Liver (tissue), 9 donors: ENCODE data around the gene OTUB1. TPM values are rescaled to one million over a fixed set of nuclear protein-coding genes. Genes with fewer than 3 reads are reported as not detected.

Source experiments
- DNase-seq: peaks from one replicate; pipeline ENCODE4 v3.0.0-alpha.2; 2017; ENCODE audit warnings: low spot score
- H3K27ac ChIP-seq, 2 donors: one replicate each; pipeline ENCODE4 v1.7.0; 2013; ENCODE audit warnings: inconsistent platforms in 2 of 2, low read length in 2 of 2, control low read depth in 1 of 2, low read depth in 1 of 2, mild to moderate bottlenecking in 1 of 2
- H3K27me3 ChIP-seq, 4 donors: one replicate each; pipeline versions ENCODE4 v1.6.1 to v1.7.0; 2013; ENCODE audit warnings: low read length in 3 of 4, inconsistent platforms in 1 of 4, mild to moderate bottlenecking in 1 of 4, moderate library complexity in 1 of 4; ENCODE audit not compliant: control insufficient read depth in 4 of 4, insufficient read depth in 4 of 4
- H3K36me3 ChIP-seq, 4 donors: one replicate each; pipeline versions ENCODE4 v1.6.1 to v1.7.0; 2013; ENCODE audit warnings: low read length in 3 of 4, mild to moderate bottlenecking in 3 of 4, low read depth in 1 of 4, moderate library complexity in 1 of 4; ENCODE audit not compliant: control insufficient read depth in 4 of 4, insufficient read depth in 3 of 4
- H3K4me1 ChIP-seq, 4 donors: one replicate each; pipeline versions ENCODE4 v1.6.1 to v1.7.0; 2013; ENCODE audit warnings: low read length in 3 of 4, mild to moderate bottlenecking in 3 of 4, moderate library complexity in 1 of 4; ENCODE audit not compliant: control insufficient read depth in 4 of 4, insufficient read depth in 4 of 4
- H3K4me3 ChIP-seq, 3 donors: one replicate each; pipeline versions ENCODE4 v1.6.1 to v1.7.0; 2013; ENCODE audit warnings: low read length in 3 of 3, control low read depth in 1 of 3, low read depth in 1 of 3, mild to moderate bottlenecking in 1 of 3
- H3K9ac ChIP-seq, 2 donors: one replicate each; pipeline ENCODE4 v1.7.0; 2013; ENCODE audit warnings: low read length in 2 of 2, mild to moderate bottlenecking in 2 of 2, moderate library complexity in 2 of 2, control low read depth in 1 of 2, low read depth in 1 of 2
- H3K9me3 ChIP-seq, 4 donors: one replicate each; pipeline versions ENCODE4 v1.6.1 to v1.7.0; 2013; ENCODE audit warnings: low read length in 3 of 4; ENCODE audit not compliant: control insufficient read depth in 4 of 4
- EGR1 ChIP-seq, 2 donors: IDR thresholded peaks; 2 replicates each; pipeline ENCODE4 v1.6.1; 2016 to 2018; ENCODE audit warnings: antibody characterized with exemption in 2 of 2, low read depth in 2 of 2
- FOXA1 ChIP-seq: IDR thresholded peaks from 2 replicates; pipeline ENCODE4 v1.6.1; 2016; ENCODE audit warnings: antibody characterized with exemption
- FOXA2 ChIP-seq: IDR thresholded peaks from 2 replicates; pipeline ENCODE4 v1.6.1; 2016; ENCODE audit warnings: antibody characterized with exemption
- GABPA ChIP-seq, 2 donors: IDR thresholded peaks in 1 of 2; conservative IDR thresholded peaks in 1 of 2; 2 replicates each; pipeline ENCODE4 v1.6.1; 2016; ENCODE audit warnings: antibody characterized with exemption in 2 of 2, mild to moderate bottlenecking in 1 of 2, moderate library complexity in 1 of 2
- HNF4A ChIP-seq, 2 donors: conservative IDR thresholded peaks; 2 replicates each; pipeline ENCODE4 v1.6.1; 2016; ENCODE audit warnings: antibody characterized with exemption in 2 of 2, mild to moderate bottlenecking in 2 of 2
- HNF4G ChIP-seq: IDR thresholded peaks from 2 replicates; pipeline ENCODE4 v1.6.1; 2016; ENCODE audit warnings: antibody characterized with exemption
- JUND ChIP-seq, 2 donors: IDR thresholded peaks; 2 replicates each; pipeline ENCODE4 v1.6.1; 2016; ENCODE audit warnings: antibody characterized with exemption in 2 of 2
- NR2F2 ChIP-seq: IDR thresholded peaks from 2 replicates; pipeline ENCODE4 v1.6.1; 2016; ENCODE audit warnings: antibody characterized with exemption
- RAD21 ChIP-seq, 2 donors: IDR thresholded peaks; 2 replicates each; pipeline ENCODE4 v1.6.1; 2016; ENCODE audit warnings: antibody characterized with exemption in 2 of 2, mild to moderate bottlenecking in 2 of 2
- RXRA ChIP-seq, 2 donors: IDR thresholded peaks; 2 replicates each; pipeline ENCODE4 v1.6.1; 2017 to 2018; ENCODE audit warnings: antibody characterized with exemption in 2 of 2, mild to moderate bottlenecking in 1 of 2
- SP1 ChIP-seq: IDR thresholded peaks from 2 replicates; pipeline ENCODE4 v1.6.1; 2018; ENCODE audit warnings: antibody characterized with exemption, mild to moderate bottlenecking
- TAF1 ChIP-seq: conservative IDR thresholded peaks from 2 replicates; pipeline ENCODE4 v1.6.1; 2016; ENCODE audit warnings: antibody characterized with exemption, mild to moderate bottlenecking
- YY1 ChIP-seq: IDR thresholded peaks from 2 replicates; pipeline ENCODE4 v1.6.1; 2016; ENCODE audit warnings: antibody characterized with exemption, mild to moderate bottlenecking
- WGBS: extraction: QIAGEN DNeasy Blood & Tissue Kit; methylation state at CpG from one replicate; pipeline ENCODE4 v1.1.7; 2013; 5-methylcytosine and 5-hydroxymethylcytosine counted together
- polyA plus RNA-seq, 2 donors: library from polyadenylated mRNA; stranded (reverse) in 1 of 2; unstranded in 1 of 2; fragments of 200-250 nt in 1 of 2; fragments of >200 nt in 1 of 2; fragmentation: Nextera tagmentation in 1 of 2; extraction: Ambion mirVana in 1 of 2; gene quantifications; one replicate each; pipeline versions ENCODE4 v1.2.1 to v1.2.3, GENCODE V29; 2013 to 2015
- total RNA-seq, 2 donors: library from RNA; depleted of rRNA; stranded (reverse); fragments of >200 nt; gene quantifications; one replicate each; pipeline ENCODE4 v1.2.3, GENCODE V29; 2014
- TF ChIP-seq, protein P1 (sequence below): fragments of 150-350 bp; IDR thresholded peaks from 2 replicates; pipeline ENCODE4 v1.5.1; 2017; ENCODE audit warnings: improper control_type of control experiment, low read depth, low read length; ENCODE audit not compliant: missing input control
- TF ChIP-seq, protein P2 (sequence below): IDR thresholded peaks from 2 replicates; pipeline ENCODE4 v1.6.1; 2016; ENCODE audit warnings: antibody characterized with exemption
- TF ChIP-seq, protein P3 (sequence below): IDR thresholded peaks from 2 replicates; pipeline ENCODE4 v1.6.1; 2016; ENCODE audit warnings: antibody characterized with exemption, mild to moderate bottlenecking
- TF ChIP-seq, protein P4 (sequence below): IDR thresholded peaks from 2 replicates; pipeline ENCODE4 v1.6.1; 2016; ENCODE audit warnings: antibody characterized with exemption
- TF ChIP-seq, protein P5 (sequence below): IDR thresholded peaks from 2 replicates; pipeline ENCODE4 v1.6.1; 2016; ENCODE audit warnings: antibody characterized with exemption
- donor health status: healthy.
- donor health status: healthy.
- donor health status: healthy.
- donor health status: healthy.
- donor health status: healthy.

Gene OTUB1
- total and polyA plus RNA-seq, 4 donors = 18.8 to 44.6 (median 28.5) TPM

DNA sequence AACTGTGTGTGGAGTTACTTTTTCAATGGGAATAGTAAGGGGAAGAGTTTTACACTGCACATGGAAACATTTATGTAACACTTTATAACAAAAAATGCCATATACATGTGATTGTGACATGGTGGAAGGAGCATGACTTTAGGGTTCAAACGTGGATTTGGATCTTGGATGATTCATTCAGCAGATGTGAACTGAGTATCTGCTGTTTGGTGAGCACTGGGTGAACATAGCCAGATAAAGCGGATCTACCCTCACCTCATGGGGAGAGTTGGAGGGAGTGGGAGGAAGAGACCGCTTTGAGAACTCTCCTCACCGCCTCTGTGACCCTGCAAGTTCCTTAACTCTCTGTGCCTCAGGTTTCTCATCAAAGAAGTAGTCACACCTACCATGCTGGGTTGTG lies 44.3 kb upstream of the OTUB1 start:
- Histone ChIP-seq H3K4me3 (no peak overlapping the region), H3K9me3 (no peaks in the 10 kb centered on the region), H3K27me3 (no peaks in the 10 kb centered on the region), H3K36me3 (peaks cover 0 to 3% (median 0%) of the 10 kb centered on the region in 4 donors), H3K4me1 (peaks cover 9 to 28% (median 21%) of the 10 kb centered on the region in 4 donors), H3K9ac (no peak overlapping the region), H3K27ac (no peak overlapping the region)
- TF ChIP-seq, protein P1, sequence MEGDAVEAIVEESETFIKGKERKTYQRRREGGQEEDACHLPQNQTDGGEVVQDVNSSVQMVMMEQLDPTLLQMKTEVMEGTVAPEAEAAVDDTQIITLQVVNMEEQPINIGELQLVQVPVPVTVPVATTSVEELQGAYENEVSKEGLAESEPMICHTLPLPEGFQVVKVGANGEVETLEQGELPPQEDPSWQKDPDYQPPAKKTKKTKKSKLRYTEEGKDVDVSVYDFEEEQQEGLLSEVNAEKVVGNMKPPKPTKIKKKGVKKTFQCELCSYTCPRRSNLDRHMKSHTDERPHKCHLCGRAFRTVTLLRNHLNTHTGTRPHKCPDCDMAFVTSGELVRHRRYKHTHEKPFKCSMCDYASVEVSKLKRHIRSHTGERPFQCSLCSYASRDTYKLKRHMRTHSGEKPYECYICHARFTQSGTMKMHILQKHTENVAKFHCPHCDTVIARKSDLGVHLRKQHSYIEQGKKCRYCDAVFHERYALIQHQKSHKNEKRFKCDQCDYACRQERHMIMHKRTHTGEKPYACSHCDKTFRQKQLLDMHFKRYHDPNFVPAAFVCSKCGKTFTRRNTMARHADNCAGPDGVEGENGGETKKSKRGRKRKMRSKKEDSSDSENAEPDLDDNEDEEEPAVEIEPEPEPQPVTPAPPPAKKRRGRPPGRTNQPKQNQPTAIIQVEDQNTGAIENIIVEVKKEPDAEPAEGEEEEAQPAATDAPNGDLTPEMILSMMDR = no peak
- TF ChIP-seq HNF4A (conservative IDR thresholded peaks at IDR 0.05) = no peak
- TF ChIP-seq JUND (IDR thresholded peaks at IDR 0.05) = no peak
- TF ChIP-seq, protein P2, sequence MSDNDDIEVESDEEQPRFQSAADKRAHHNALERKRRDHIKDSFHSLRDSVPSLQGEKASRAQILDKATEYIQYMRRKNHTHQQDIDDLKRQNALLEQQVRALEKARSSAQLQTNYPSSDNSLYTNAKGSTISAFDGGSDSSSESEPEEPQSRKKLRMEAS = no peak
- TF ChIP-seq HNF4G = no peak
- TF ChIP-seq GABPA (IDR thresholded peaks at IDR 0.05 in 1 of 2, conservative IDR thresholded peaks at IDR 0.05 in 1 of 2) = no peak
- TF ChIP-seq EGR1 (IDR thresholded peaks at IDR 0.05; ENCODE audit: low read depth in 2 of 2) = no peak
- TF ChIP-seq YY1 = no peak
- TF ChIP-seq TAF1 = no peak
- TF ChIP-seq, protein P3, sequence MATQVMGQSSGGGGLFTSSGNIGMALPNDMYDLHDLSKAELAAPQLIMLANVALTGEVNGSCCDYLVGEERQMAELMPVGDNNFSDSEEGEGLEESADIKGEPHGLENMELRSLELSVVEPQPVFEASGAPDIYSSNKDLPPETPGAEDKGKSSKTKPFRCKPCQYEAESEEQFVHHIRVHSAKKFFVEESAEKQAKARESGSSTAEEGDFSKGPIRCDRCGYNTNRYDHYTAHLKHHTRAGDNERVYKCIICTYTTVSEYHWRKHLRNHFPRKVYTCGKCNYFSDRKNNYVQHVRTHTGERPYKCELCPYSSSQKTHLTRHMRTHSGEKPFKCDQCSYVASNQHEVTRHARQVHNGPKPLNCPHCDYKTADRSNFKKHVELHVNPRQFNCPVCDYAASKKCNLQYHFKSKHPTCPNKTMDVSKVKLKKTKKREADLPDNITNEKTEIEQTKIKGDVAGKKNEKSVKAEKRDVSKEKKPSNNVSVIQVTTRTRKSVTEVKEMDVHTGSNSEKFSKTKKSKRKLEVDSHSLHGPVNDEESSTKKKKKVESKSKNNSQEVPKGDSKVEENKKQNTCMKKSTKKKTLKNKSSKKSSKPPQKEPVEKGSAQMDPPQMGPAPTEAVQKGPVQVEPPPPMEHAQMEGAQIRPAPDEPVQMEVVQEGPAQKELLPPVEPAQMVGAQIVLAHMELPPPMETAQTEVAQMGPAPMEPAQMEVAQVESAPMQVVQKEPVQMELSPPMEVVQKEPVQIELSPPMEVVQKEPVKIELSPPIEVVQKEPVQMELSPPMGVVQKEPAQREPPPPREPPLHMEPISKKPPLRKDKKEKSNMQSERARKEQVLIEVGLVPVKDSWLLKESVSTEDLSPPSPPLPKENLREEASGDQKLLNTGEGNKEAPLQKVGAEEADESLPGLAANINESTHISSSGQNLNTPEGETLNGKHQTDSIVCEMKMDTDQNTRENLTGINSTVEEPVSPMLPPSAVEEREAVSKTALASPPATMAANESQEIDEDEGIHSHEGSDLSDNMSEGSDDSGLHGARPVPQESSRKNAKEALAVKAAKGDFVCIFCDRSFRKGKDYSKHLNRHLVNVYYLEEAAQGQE = no peak
- no peak for TF ChIP-seq RAD21 (IDR thresholded peaks at IDR 0.05)
- TF ChIP-seq SP1 = no peak
- TF ChIP-seq, protein P4, sequence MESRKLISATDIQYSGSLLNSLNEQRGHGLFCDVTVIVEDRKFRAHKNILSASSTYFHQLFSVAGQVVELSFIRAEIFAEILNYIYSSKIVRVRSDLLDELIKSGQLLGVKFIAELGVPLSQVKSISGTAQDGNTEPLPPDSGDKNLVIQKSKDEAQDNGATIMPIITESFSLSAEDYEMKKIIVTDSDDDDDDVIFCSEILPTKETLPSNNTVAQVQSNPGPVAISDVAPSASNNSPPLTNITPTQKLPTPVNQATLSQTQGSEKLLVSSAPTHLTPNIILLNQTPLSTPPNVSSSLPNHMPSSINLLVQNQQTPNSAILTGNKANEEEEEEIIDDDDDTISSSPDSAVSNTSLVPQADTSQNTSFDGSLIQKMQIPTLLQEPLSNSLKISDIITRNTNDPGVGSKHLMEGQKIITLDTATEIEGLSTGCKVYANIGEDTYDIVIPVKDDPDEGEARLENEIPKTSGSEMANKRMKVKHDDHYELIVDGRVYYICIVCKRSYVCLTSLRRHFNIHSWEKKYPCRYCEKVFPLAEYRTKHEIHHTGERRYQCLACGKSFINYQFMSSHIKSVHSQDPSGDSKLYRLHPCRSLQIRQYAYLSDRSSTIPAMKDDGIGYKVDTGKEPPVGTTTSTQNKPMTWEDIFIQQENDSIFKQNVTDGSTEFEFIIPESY = no peak
- TF ChIP-seq FOXA2 = no peak
- no peak for TF ChIP-seq NR2F2
- no peak for TF ChIP-seq RXRA (IDR thresholded peaks at IDR 0.05)
- TF ChIP-seq, protein P5, sequence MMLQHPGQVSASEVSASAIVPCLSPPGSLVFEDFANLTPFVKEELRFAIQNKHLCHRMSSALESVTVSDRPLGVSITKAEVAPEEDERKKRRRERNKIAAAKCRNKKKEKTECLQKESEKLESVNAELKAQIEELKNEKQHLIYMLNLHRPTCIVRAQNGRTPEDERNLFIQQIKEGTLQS = no peak
- no peak for TF ChIP-seq FOXA1
- no peak for DNase-seq
- 85% methylated on average over 4 of the region's 4 CpGs for WGBS
